Skeletal muscle tissue (tissue), 4 donors: ENCODE results near the gene CD80. TPM values are rescaled to one million over a fixed set of nuclear protein-coding genes. Genes with fewer than 3 reads are reported as not detected.

Experiments
- H3K27ac ChIP-seq: one replicate; pipeline ENCODE4 v1.7.0; 2013; ENCODE audit warnings: mild to moderate bottlenecking, low read depth, low read length, inconsistent platforms
- H3K27me3 ChIP-seq, 3 donors: one replicate each; pipeline ENCODE4 v1.7.0; 2013; ENCODE audit warnings: low read length in 3 of 3; ENCODE audit not compliant: control insufficient read depth in 3 of 3, insufficient read depth in 3 of 3
- H3K36me3 ChIP-seq, 3 donors: one replicate each; pipeline ENCODE4 v1.7.0; 2013; ENCODE audit warnings: low read length in 3 of 3; ENCODE audit not compliant: control insufficient read depth in 3 of 3, insufficient read depth in 3 of 3
- H3K4me1 ChIP-seq, 3 donors: one replicate each; pipeline ENCODE4 v1.7.0; 2013; ENCODE audit warnings: low read length in 3 of 3, mild to moderate bottlenecking in 3 of 3; ENCODE audit not compliant: control insufficient read depth in 3 of 3, insufficient read depth in 3 of 3
- H3K4me3 ChIP-seq, 3 donors: one replicate each; pipeline ENCODE4 v1.7.0; 2013; ENCODE audit warnings: low read length in 3 of 3
- H3K9ac ChIP-seq, 3 donors: one replicate each; pipeline ENCODE4 v1.7.0; 2013; ENCODE audit warnings: low read length in 3 of 3, mild to moderate bottlenecking in 3 of 3, moderate library complexity in 2 of 3, low read depth in 1 of 3
- H3K9me3 ChIP-seq, 3 donors: one replicate each; pipeline ENCODE4 v1.7.0; 2013; ENCODE audit warnings: low read length in 3 of 3; ENCODE audit not compliant: control insufficient read depth in 3 of 3
- total RNA-seq: library from RNA; depleted of rRNA; stranded (reverse); fragments of >200 nt; gene quantifications from one replicate; pipeline ENCODE4 v1.2.3, GENCODE V29; 2014
- donor health status: Osteomylitis.

CD80 gene
- total RNA-seq, 1 donor from 2014 or later: 1.0 TPM

DNA sequence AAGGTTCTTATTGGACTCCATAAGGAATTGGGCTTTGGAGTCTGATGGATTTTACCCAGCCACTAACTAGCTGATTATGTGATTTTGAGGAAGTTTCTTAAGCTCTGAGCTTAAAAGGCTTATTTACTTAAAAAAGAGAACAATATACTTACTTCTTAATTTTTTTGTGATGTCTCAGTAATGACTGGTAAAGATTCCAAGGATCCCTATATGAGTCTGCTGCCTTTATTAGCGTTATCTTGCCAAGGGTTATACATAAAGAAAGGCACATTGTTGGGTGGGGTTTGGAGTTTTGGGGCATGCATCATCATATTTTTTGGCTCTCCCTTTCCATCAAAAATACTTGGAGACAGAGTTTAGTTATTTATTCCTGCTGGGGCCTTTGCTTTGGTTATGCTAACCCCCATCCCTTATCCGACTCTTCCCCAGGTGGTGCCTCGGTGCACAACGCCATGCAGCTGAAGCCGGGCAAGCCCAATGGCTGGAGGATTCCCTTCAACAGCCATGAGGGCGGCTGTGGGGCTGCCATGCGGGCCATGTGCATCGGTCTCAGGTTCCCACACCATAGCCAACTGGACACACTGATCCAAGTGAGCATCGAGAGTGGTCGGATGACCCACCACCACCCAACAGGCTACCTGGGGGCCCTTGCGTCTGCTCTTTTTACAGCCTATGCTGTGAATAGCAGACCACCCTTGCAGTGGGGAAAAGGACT, 26.6 kb upstream of the CD80 start:
- peaks cover 18 to 33% (median 26%) of the 10 kb centered on the region in 3 donors for H3K36me3 ChIP-seq
- no peak overlapping the region for H3K27ac ChIP-seq

DNA sequence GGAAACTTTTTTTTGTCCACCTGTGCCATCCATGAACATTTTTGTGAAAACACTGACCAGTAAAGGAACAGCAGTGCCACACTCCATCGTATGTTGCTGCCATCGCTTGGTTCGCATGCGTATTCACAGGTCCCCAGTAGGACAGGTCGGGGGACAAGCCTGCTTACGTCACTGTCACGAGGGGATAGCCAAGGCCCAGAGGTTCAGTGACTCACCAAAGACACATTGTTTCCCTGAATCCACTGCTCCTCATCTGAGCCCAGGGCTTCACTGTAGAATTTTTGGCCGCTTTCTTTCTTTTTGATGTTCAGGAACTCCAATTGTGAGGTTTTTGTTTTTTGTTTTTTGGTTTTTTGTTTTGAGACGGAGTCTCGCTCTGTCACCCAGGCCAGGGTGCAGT, 25.8 kb upstream of the CD80 start:
- Histone ChIP-seq H3K27me3 (no peaks in the 10 kb centered on the region), H3K9ac (no peak overlapping the region), H3K36me3 (peaks cover 15 to 33% (median 26%) of the 10 kb centered on the region in 3 donors), H3K9me3 (no peaks in the 10 kb centered on the region), H3K4me3 (no peak overlapping the region), H3K27ac (no peak overlapping the region), H3K4me1 (peaks cover 5% of the 10 kb centered on the region in 3 donors)

More for the DNA sequence above, 26.6 kb upstream of the CD80 start:
- Histone ChIP-seq H3K9ac (no peak overlapping the region), H3K27me3 (no peaks in the 10 kb centered on the region), H3K4me3 (no peak overlapping the region), H3K4me1 (no peaks in the 10 kb centered on the region), H3K9me3 (no peaks in the 10 kb centered on the region)

DNA sequence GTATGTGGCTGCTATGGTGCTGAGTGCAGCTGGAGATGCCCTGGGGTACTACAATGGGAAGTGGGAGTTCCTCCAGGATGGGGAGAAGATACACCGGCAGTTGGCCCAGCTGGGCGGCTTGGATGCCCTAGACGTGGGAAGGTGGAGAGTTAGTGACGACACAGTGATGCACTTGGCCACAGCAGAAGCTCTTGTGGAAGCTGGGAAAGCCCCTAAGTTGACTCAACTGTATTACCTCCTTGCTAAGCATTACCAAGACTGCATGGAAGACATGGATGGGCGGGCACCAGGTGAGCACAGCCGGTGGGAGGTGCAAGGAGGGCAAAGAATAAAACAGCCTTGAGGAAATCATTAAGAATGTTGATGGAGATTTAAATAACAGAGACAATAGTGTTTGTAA, 22.8 kb upstream of the CD80 start:
- H3K9me3 ChIP-seq: no peaks in the 10 kb centered on the region
- H3K4me1 ChIP-seq: peaks cover 7 to 12% (median 9%) of the 10 kb centered on the region in 3 donors
- peaks cover 9 to 19% (median 18%) of the 10 kb centered on the region in 3 donors for H3K36me3 ChIP-seq
- no peak overlapping the region for H3K27ac ChIP-seq
- no peak overlapping the region for H3K4me3 ChIP-seq
- no peak overlapping the region for H3K9ac ChIP-seq
- H3K27me3 ChIP-seq: no peaks in the 10 kb centered on the region

DNA sequence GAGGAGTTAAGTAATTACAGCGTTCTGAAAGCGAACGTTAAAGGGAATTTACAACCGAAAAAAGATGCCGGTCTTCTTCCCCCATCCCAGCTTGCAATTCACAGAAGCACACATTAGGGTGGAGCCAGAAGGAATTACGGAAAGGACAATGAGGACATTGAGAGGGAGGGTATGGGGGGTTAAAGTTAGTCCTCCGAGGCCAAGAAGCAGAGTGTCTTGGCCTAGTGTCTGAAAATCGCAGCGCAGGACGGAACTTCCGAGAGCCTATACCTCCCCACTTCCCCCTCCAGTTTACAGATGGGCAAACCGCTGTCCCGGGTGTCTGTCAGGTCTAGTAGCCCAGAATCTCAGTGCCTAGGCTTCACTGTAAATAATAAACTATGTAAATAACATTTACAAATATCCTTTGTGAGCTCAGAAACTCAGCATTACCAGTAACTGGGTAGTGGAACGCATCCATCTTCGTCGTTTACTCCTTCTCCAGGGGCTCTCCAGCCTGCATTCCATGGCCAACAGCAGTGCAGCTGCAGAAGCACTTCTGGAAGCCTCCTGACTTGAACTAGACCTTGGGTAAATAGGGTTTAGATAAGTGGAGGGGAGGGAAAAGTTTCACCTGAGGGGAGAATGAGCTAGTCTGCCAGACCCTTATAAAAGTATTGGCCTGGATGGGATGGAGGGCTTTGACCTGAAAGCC, 20.8 kb upstream of the CD80 start:
- Histone ChIP-seq H3K4me3 (peak overlapping the region; percentile 72 to 89 (median 81)), H3K27ac (peak overlapping the region; percentile 93), H3K9me3 (no peaks in the 10 kb centered on the region), H3K9ac (peak overlapping the region; percentile 89 to 94 (median 93)), H3K4me1 (peaks cover 7 to 12% (median 9%) of the 10 kb centered on the region in 3 donors), H3K36me3 (peaks cover 0 to 9% (median 9%) of the 10 kb centered on the region in 3 donors), H3K27me3 (no peaks in the 10 kb centered on the region)

DNA sequence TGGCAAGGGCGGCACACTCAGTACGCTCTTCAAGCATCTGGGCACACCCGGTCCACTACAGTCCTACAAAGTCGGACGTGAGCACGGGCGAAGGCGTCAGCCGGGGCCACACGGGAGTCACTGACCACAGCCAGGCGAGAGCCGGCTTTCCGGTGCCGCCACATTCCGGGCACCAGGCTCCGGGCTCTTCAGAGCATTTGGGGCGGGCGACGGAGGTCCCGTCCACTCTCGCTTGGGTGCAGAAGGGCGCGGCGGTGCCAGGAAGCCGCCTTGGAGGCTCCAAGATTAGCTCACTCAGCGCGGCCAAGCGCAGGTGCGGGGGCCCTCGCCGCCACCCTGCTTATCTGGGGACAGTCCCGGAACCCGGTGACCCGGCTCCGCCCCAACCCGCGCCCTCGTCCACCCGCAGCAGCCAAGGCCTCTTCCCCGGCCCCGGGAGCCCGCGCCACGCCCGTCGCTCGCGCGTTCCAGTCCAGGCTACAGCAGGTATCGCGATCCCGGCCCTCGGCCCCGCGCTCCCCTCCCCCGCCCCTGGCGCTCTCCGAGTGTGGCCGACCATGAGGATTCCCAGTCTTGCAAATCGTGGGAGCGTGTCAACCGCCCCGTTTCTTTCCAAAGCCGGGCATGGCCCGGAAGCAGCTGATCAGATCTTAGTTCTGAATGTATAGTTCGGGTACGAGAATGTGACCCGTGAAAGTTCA, 20.1 kb upstream of the CD80 start, which contains the start of gene ADPRH:
Gene ADPRH (plus strand): TSS at position 127 of the 701 bp plus-strand sequence. CDS start 2,678 bp downstream, outside the sequence.
- peak within 1 kb of the TSS; percentile 93 for H3K27ac ChIP-seq
- H3K4me1 ChIP-seq: peaks cover 7 to 12% (median 9%) of the 10 kb centered on the region in 3 donors
- H3K9me3 ChIP-seq: no peaks in the 10 kb centered on the region
- peak within 1 kb of the TSS; percentile 89 to 94 (median 93) for H3K9ac ChIP-seq
- peak within 1 kb of the TSS; percentile 72 to 89 (median 81) for H3K4me3 ChIP-seq
- H3K36me3 ChIP-seq: peaks cover 0 to 3% (median 3%) of the 10 kb centered on the region in 3 donors
- no peaks in the 10 kb centered on the region for H3K27me3 ChIP-seq

DNA sequence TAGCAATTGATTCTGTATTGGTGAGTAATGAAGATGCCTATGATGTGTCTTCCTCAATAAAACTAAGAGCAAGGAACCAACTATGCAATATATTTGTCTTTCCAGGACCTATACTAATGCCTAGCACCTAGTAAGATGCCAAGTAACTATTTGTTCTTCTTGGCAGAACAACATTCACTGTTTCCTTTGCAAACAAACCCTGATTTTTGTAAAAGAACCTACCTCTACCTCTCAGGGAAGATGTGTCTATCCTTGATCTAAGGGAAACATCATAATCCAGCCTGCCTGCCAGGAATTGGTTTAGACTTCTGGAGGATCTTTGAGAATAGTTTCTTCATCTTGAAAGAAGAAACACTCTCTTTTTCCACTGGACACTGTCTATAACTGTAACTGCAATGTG, 16.1 kb upstream of the CD80 start:
- Histone ChIP-seq H3K9ac (no peak overlapping the region), H3K9me3 (no peaks in the 10 kb centered on the region), H3K27ac (no peak overlapping the region), H3K4me1 (peaks cover 6 to 10% (median 7%) of the 10 kb centered on the region in 3 donors), H3K4me3 (no peak overlapping the region), H3K36me3 (no peaks in the 10 kb centered on the region), H3K27me3 (no peaks in the 10 kb centered on the region)

DNA sequence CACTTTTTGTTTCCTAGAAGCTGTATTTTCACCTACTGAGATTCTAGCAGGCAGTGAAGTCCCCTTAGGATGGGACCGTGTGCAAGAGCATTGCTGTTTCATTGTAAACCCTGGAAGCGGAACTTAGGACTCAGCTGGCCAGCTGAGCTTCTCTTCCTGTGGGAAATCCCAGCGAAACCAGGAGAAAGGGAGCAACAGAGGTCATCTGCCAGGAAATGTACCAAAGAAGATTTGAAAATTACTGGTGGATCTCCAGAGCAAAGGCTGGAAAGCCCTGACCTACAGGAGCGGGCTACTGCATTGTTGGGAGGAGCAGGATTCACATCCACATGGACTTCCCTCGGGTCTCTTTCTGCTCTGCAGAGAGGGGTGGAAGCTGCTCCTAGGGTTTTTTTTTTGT, 12.3 kb upstream of the CD80 start:
- Histone ChIP-seq H3K27me3 (no peaks in the 10 kb centered on the region), H3K9me3 (no peaks in the 10 kb centered on the region), H3K36me3 (no peaks in the 10 kb centered on the region), H3K4me1 (no peaks in the 10 kb centered on the region), H3K27ac (no peak overlapping the region), H3K4me3 (no peak overlapping the region), H3K9ac (no peak overlapping the region)

DNA sequence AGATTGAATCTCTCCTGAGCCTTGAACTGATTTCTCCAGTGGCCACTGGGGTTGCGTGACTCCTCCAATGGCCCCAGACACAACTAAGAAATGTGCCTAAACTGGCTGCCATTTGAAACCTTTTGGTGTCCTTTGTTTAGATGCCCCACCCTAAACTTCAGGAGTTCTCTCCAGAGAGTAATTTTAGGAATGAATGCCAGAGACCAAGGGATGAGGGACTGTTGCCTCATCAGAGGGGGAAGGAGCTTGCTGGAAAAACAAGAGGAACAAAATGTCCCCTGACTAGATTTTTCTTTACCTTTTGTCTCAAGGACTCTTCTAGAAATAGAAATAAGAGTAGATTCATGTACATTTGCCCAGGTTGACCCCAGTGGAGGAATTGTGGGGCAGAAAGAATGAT, 11.8 kb upstream of the CD80 start:
- H3K36me3 ChIP-seq: no peaks in the 10 kb centered on the region
- H3K9ac ChIP-seq: no peak overlapping the region
- H3K4me3 ChIP-seq: no peak overlapping the region
- no peaks in the 10 kb centered on the region for H3K9me3 ChIP-seq
- no peaks in the 10 kb centered on the region for H3K4me1 ChIP-seq
- H3K27ac ChIP-seq: no peak overlapping the region
- H3K27me3 ChIP-seq: no peaks in the 10 kb centered on the region

DNA sequence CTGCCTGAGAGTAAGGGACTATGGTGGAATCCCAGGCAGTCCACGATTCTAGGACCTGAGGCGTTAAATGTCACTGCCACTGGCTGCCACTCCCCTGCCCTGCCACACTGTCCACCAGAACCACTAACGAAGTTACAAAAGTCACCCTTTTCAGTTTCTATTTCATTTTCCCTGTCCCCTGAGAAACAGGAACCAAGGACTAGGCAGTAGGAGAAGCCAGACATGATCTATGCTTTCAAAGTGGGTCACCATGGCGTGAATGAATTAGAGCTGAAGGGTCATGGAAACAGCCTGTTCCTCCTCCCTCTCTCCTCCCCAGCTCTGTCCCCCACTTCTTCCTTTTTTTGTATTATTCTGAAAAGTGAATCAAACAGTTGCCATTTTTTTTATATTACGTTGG, 10.8 kb upstream of the CD80 start:
- Histone ChIP-seq H3K4me3 (no peak overlapping the region), H3K9me3 (no peaks in the 10 kb centered on the region), H3K9ac (no peak overlapping the region), H3K27me3 (no peaks in the 10 kb centered on the region), H3K36me3 (no peaks in the 10 kb centered on the region), H3K4me1 (no peaks in the 10 kb centered on the region), H3K27ac (no peak overlapping the region)
